ENCODE results near the gene ANAPC2. TPM values are rescaled to one million over a fixed set of nuclear protein-coding genes. Genes with fewer than 3 reads are reported as not detected.

The ANAPC2 gene
- polyA plus RNA-seq, 3 donors = 35.5 to 56.7 (median 49.2) TPM

GRCh38 chr9:137160054-137160425 lies 28.3 kb downstream of the ANAPC2 start:
- no peak for DNase-seq (ENCODE audit: extremely low read depth in 1 of 11, low read depth in 9 of 11, low spot score in 4 of 11)

- no peak for DNase-seq (ENCODE audit: extremely low read depth in 1 of 11, low read depth in 9 of 11, low spot score in 4 of 11)
These were observed 29.0 kb downstream of the ANAPC2 start for GRCh38 chr9:137159105-137160053.

- no peak for DNase-seq (ENCODE audit: extremely low read depth in 1 of 11, low read depth in 9 of 11, low spot score in 4 of 11)
These were observed 29.7 kb downstream of the ANAPC2 start for GRCh38 chr9:137158625-137159024.

- no peak for DNase-seq (ENCODE audit: extremely low read depth in 1 of 11, low read depth in 9 of 11, low spot score in 4 of 11)
These were observed 30.5 kb downstream of the ANAPC2 start for GRCh38 chr9:137157618-137158415.

- no peak for DNase-seq (ENCODE audit: extremely low read depth in 1 of 11, low read depth in 9 of 11, low spot score in 4 of 11)
These were observed 31.6 kb downstream of the ANAPC2 start for GRCh38 chr9:137156567-137157375.

GRCh38 chr9:137152844-137153405 lies 35.4 kb downstream of the ANAPC2 start:
- no peak for DNase-seq (ENCODE audit: extremely low read depth in 1 of 11, low read depth in 9 of 11, low spot score in 4 of 11)

- DNase-seq (ENCODE audit: extremely low read depth in 1 of 11, low read depth in 9 of 11, low spot score in 4 of 11) = no peak
These were observed 37.5 kb downstream of the ANAPC2 start for GRCh38 chr9:137150617-137151457.

- DNase-seq (ENCODE audit: extremely low read depth in 1 of 11, low read depth in 9 of 11, low spot score in 4 of 11) = no peak
These were observed 38.3 kb downstream of the ANAPC2 start for GRCh38 chr9:137149942-137150616.

- DNase-seq (ENCODE audit: extremely low read depth in 1 of 11, low read depth in 9 of 11, low spot score in 4 of 11) = no peak
These were observed 39.0 kb downstream of the ANAPC2 start for GRCh38 chr9:137149363-137149762.

- no peak for DNase-seq (ENCODE audit: extremely low read depth in 1 of 11, low read depth in 9 of 11, low spot score in 4 of 11)
These were observed 39.7 kb downstream of the ANAPC2 start for GRCh38 chr9:137148661-137149060.

- DNase-seq (ENCODE audit: extremely low read depth in 1 of 11, low read depth in 9 of 11, low spot score in 4 of 11) = no peak
These were observed 40.1 kb downstream of the ANAPC2 start for GRCh38 chr9:137148242-137148641.

GRCh38 chr9:137147793-137148160 lies 40.6 kb downstream of the ANAPC2 start:
- no peak for DNase-seq (ENCODE audit: extremely low read depth in 1 of 11, low read depth in 9 of 11, low spot score in 4 of 11)

GRCh38 chr9:137147091-137147792 lies 41.1 kb downstream of the ANAPC2 start:
- DNase-seq (ENCODE audit: extremely low read depth in 1 of 11, low read depth in 9 of 11, low spot score in 4 of 11) = no peak

GRCh38 chr9:137146527-137146918 lies 41.8 kb downstream of the ANAPC2 start:
- DNase-seq (ENCODE audit: extremely low read depth in 1 of 11, low read depth in 9 of 11, low spot score in 4 of 11) = no peak

GRCh38 chr9:137145731-137146526 lies 42.4 kb downstream of the ANAPC2 start:
- no peak for DNase-seq (ENCODE audit: extremely low read depth in 1 of 11, low read depth in 9 of 11, low spot score in 4 of 11)

- no peak for DNase-seq (ENCODE audit: extremely low read depth in 1 of 11, low read depth in 9 of 11, low spot score in 4 of 11)
These were observed 44.9 kb downstream of the ANAPC2 start for GRCh38 chr9:137143459-137143858.
